ENCODE data around the gene COL5A1.

The COL5A1 gene

DNA sequence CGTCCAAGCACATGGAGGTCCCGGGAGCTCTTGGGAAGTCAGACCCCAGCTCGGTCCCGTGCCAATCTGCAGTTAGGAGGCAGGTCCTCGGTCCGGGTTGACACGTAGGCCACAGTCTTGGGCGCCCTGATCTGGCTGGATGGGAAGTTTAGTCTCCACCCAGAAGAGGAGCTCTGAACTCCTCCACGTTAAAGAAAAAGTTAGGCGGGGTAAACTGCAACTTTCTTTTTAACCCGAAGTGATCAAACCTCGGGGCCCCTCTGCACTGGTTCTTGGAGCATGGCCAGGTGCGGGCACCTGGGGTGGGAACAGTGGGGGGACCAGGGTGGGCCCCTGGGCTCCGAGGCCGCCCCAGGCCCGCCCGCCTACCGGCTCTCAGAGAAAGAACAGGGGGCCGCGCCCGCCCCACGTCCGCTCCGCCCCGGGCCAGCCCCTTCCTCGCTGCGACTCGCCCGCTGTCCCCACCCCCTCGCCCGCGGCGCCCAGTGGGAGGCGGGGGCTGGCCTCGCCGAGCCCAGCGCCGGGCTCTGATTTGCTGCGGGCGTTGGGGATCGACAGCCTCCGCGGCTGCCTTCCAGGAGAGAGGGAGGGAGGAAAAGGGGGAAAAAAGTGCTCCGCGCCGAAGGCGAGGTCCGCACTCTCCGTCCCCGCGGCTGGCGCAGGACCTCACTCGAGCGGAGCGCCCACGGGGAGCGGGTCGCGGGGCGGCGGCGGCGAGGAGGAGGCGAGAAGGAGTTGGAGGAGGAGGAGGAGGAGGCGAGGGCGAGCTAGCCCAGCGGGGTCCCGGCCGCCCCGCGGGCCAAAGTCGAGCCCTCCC is at the start of gene COL5A1:
Gene COL5A1, plus strand, starts transcription at position 631 of the 817 bp plus-strand sequence. CDS start 385 bp downstream, outside the sequence.
- DNase-seq = no peak

GRCh38 chr9:134592018-134592818 is 49.4 kb upstream of the COL5A1 start:
- no peak for DNase-seq

- no peak for DNase-seq
These were observed 48.8 kb upstream of the COL5A1 start for GRCh38 chr9:134592819-134593200.

GRCh38 chr9:134593286-134594077 is 48.1 kb upstream of the COL5A1 start:
- no peak for DNase-seq

DNA sequence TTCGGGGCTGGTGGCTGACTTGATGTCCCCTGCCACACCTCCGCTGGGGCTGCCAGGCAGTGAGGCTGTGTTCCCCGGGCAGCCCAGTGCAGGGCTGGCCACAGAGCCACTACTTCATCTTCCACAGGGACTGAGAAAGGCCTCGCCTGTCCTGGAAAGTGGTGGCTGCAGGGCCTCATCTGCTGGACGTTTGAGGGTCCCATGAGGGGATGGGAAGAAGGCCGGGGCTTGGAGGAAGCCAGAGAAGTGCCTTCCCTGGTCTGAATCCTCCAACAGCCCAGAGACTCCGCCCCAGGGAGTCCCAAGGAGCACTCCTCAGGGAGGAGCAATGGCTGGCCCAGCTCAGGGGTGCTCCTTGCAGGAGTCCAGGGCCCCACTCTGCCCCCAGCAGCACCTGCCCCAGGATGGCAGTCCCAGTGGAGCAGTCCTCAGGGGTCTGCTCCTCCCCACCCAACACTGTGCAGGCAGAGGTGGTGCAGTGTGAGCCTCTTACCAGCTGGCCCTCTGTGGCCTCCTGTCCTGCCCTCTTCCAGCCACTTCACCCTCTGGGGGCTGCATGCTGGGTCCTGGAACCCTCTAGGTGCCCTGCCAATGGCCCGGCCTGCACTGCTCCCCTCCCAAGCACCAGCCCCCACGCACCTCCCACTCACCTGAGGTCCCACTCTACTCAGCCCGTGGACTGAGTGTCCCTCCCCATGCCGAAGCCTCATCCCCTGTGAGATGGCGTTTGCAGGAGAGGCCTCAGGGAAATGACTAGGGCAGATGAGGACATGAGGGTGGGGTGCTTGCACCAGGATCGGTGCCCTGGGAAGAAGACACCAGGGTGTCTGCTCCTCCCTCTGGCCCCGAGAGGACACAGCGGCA is 47.3 kb upstream of the COL5A1 start:
- DNase-seq = no peak

- no peak for DNase-seq
These were observed 46.6 kb upstream of the COL5A1 start for GRCh38 chr9:134595014-134595413.

DNA sequence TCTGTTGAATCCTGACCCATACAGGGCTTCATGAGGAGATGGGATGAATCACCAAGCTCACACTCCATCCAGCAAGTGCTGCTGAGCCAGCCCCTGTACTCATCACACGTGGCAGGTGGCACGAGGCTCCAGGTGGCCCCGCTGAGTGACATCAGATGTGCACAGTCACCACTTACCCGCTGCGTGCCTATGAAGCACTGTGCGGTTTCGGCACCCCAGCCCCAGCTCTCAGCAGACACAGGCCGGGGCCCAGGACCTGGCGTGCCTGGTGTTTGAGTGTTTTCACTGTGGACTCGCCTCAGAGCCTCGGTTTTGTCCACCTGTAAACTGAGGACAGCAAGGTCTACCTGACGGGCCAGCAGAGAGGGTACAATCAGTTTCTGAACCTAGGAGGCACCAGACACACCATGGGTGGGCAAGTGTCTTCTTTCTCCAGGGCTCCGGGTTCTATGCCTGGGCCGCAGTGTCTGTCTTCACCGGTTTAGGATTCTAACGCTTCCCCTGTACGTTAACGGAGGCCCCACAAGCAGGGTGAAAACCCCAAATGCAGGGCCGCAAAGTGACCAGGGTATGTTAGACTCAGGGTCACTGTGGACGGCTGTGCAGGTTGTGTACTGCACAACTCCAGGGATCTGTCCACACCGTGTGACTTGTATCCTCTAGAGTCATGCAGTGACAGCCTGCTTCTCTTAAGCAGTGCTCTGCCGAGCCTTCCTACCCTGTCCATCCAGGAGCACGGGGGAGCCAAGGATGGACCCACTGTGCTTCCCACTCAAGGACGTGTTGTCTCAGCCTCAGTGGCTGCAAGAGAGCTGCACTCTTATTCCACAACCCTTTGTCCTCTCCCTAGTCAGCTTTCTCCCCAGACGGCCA is 44.3 kb upstream of the COL5A1 start:
- DNase-seq = no peak

- DNase-seq = no peak
These were observed 43.4 kb upstream of the COL5A1 start for GRCh38 chr9:134597957-134598883.

DNA sequence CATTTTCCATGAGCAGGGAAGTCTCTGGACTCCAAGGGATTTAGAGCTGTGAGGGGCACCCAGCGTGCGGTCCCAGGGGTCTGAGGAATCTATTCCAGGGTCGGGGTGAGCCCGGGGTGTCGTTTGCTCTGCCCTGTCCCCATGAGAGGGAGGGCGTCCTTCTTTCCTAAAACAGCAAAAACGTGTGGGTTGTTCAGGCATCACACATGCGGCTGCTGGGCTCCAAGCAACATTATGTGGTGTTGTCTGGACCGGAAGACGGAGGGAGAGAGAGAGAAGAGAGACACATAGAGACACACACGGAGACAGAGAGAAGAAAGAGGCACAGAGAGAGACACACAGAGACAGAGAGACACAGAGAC is 42.7 kb upstream of the COL5A1 start:
- DNase-seq = no peak

DNA sequence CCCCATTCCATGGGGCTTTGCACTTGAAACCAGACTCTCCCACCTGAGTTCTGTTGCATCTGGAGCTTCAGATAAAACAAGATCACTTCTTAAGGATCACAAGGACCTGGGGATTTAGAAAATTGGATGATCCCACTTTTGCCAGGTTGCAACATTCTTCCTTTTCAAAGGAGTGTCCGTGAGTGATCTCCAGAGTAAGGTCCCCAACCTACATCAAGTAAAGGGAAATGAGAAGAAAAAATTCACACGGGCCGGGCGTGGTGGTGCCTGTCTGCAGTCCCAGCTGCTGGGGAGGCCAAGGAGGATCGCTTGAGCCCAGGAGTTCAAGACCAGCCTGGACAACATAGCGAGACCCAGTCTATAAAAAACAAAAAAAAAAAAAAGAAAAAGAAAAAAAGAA is 41.2 kb upstream of the COL5A1 start:
- DNase-seq = no peak

GRCh38 chr9:134600836-134601638 is 40.6 kb upstream of the COL5A1 start:
- DNase-seq = no peak

GRCh38 chr9:134601764-134602163 is 39.8 kb upstream of the COL5A1 start:
- no peak for DNase-seq

DNA sequence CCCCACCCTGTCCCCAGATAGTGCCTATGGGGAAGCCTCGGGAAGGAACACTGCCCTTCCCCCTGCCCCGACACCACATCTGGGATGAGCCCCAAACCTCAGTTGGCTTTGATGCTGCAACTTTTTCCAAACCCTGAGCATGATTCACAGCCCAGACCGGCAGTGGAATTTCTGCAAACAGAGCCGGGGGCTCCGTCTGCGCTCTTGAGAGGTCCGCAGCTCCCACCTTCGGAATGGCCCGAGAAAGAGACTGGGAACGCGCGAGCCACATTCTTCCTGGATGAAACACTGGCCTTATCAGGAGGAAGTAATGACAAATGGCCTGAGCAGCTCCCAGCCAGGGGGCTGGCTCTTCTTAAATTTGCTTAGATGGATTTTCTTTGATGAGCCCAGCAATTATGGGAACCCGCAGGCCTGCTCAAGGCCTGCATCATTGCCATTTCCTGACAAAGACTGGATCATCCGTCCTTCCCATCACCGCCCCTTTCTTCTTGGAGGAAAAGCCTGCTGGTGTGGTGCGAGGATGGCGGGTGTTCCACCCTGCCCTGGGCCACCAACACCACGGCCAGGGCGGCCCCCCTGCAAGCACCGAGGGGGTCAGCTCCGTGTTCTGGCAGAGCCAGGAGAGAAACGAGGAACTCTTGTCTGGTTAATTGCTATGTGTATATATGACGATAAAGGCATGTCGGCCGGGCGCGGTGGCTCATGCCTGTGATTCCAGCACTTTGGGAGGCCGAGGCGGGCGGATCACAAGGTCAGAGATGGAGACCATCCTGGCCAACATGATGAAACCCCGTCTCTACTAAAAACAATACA is 38.8 kb upstream of the COL5A1 start:
- DNase-seq = no peak

DNA sequence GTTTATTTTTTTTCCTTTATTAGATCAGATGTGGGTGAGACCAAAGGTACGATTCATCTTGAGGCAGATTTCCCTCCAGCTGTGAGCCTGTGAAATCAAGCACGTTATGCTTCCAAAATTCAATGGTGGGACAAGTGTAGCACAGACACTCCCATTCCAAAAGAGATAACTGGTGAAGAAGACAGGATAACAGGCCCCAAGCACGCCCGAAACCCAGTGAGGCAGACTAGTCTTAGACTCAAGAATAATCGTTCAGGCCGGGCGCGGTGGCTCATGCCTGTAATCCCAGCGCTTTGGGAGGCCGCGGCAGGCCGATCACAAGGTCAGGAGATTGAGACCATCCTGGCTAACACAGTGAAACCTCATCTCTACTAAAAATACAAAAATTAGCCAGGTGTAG is 36.8 kb upstream of the COL5A1 start:
- DNase-seq = no peak

DNA sequence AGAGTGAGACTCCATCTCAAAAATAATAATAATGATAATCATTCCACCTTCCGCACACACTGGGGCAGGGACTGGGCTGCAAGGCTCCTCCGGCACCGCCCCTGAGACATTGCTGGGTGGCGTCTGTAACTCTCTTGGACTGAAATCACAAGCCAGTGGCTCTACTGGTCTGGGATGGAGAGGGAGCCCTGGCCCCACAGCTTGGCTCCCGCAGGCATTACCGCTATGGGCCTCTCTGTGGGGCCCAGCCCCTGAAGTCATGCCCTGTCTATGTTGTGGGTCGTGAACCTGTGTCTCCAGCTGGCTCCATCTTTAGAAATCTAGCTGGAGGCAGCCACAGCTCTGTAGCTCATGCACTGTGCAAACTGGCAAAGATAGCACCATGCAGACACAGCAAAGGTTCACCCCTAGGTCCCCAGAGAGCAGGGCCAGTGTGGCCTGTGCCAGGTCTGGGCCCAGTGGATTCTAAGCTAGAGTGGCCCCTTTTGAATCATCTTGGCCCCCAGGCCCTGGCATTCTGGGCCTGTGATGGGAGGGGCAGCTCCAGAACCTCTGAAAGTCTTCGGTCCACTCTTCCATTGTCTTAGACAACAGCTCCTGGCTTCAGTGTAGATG is 36.1 kb upstream of the COL5A1 start:
- no peak for DNase-seq

- DNase-seq = no peak
These were observed 35.6 kb upstream of the COL5A1 start for GRCh38 chr9:134605966-134606357.

DNA sequence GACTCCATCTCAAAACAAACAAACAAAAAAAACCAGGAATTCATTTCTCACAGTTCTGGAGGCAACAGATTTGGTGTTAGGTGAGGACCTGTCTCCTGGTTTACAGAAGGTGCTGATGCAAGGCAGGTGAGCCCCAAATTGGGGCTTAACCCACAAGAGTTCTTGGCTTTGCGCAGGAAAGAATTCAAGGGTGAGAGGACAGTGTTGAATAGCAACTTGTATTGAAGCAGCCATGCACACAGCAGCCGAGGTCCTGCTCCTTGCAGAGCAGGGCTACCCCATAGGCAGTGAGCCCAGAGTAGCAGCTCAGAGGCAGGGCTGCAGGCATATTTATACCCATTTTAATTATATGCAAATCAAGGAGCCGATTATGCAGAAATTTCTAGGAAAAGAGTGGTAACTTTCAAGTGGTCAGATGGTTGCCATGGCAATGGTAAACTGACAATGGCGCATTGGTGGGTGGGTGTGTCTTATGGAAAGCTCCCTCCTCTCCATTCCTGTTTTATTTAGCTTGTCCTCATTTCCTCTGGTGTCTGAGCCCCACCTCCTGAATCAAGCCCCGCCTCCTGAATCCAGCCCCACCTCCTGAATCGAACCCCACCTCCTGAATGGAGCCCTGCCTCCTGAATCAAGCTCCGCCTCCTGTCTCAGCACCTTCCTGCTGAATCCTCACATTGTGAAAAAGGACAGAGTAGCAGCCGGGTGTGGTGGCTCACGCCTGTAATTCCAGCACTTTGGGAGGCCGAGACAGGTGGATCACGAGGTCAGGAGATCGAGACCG is 34.5 kb upstream of the COL5A1 start:
- no peak for DNase-seq

Measured in NCI-H2081 treated with DMSO at 0.1 percent for 48 hours (cell line).